ENCODE results near the gene C4orf46.
"Not testable (repeated sequence)": the region's sequence is repeated elsewhere in the genome, so short reads cannot be mapped to it uniquely, and the experiment has no call there.

C4orf46 gene

GRCh38 chr4:158667651-158668198 lies 4.0 kb downstream of the C4orf46 start:
- DNase-seq (no peak), ATAC-seq (replicated peaks) (no peak)
- Mint-ChIP-seq H3K4me3 (no peak overlapping the region), H3K27me3 (no peaks in the 10 kb centered on the region), H3K9me3 (no peaks in the 10 kb centered on the region), H3K36me3 (peaks cover 4 to 13% of the 10 kb centered on the region in 2 donors), H3K27ac (no peak overlapping the region), H3K4me1 (peaks cover 13 to 14% of the 10 kb centered on the region in 2 donors)

- no peak for ATAC-seq (replicated peaks)
- H3K4me3 Mint-ChIP-seq = no peak overlapping the region
- no peak for DNase-seq
- no peak overlapping the region for H3K27ac Mint-ChIP-seq
- H3K9me3 Mint-ChIP-seq = no peaks in the 10 kb centered on the region
- no peaks in the 10 kb centered on the region for H3K27me3 Mint-ChIP-seq
- H3K36me3 Mint-ChIP-seq = peaks cover 4 to 13% of the 10 kb centered on the region in 2 donors
- H3K4me1 Mint-ChIP-seq = peaks cover 13% of the 10 kb centered on the region in 2 donors
Measured at GRCh38 chr4:158666892-158667291, 4.8 kb downstream of the C4orf46 start.

GRCh38 chr4:158664806-158665205 lies 6.9 kb downstream of the C4orf46 start:
- Mint-ChIP-seq H3K27me3 (no peaks in the 10 kb centered on the region), H3K27ac (no peak overlapping the region), H3K4me1 (peaks cover 5 to 6% of the 10 kb centered on the region in 2 donors), H3K36me3 (peaks cover 2 to 13% of the 10 kb centered on the region in 2 donors), H3K4me3 (no peak overlapping the region), H3K9me3 (no peaks in the 10 kb centered on the region)
- no peak for ATAC-seq (replicated peaks)
- no peak for DNase-seq

- H3K27ac Mint-ChIP-seq; ATAC-seq (replicated peaks); H3K4me3 Mint-ChIP-seq; H3K9me3 Mint-ChIP-seq; DNase-seq; H3K27me3 Mint-ChIP-seq; H3K4me1 Mint-ChIP-seq: not testable (repeated sequence)
- H3K36me3 Mint-ChIP-seq = peaks cover 2 to 13% of the 10 kb centered on the region in 2 donors
Measured at GRCh38 chr4:158663707-158664625, 7.7 kb downstream of the C4orf46 start.

GRCh38 chr4:158663255-158663654 lies 8.4 kb downstream of the C4orf46 start:
- H3K27me3 Mint-ChIP-seq; DNase-seq; H3K4me1 Mint-ChIP-seq; ATAC-seq (replicated peaks); H3K9me3 Mint-ChIP-seq: not testable (repeated sequence)
- Mint-ChIP-seq H3K4me3 (peak overlapping the region in 1 of 2 donors; percentile 3), H3K36me3 (peaks cover under 1 to 11% of the 10 kb centered on the region in 2 donors), H3K27ac (peak overlapping the region; percentile 53)

GRCh38 chr4:158657291-158657690 lies 14.4 kb downstream of the C4orf46 start:
- no peak for ATAC-seq (replicated peaks)
- Mint-ChIP-seq H3K9me3 (no peaks in the 10 kb centered on the region), H3K27me3 (peaks cover 0 to 18% of the 10 kb centered on the region in 2 donors), H3K36me3 (no peaks in the 10 kb centered on the region), H3K4me1 (peaks cover 0 to 2% of the 10 kb centered on the region in 2 donors), H3K27ac (no peak overlapping the region), H3K4me3 (no peak overlapping the region)
- no peak for DNase-seq

- Mint-ChIP-seq H3K27me3 (peaks cover 0 to 18% of the 10 kb centered on the region in 2 donors), H3K4me1 (peaks cover 0 to 2% of the 10 kb centered on the region in 2 donors), H3K4me3 (no peak overlapping the region), H3K9me3 (no peaks in the 10 kb centered on the region), H3K36me3 (no peaks in the 10 kb centered on the region), H3K27ac (no peak overlapping the region)
- no peak for DNase-seq
- ATAC-seq (replicated peaks) = no peak
Measured at GRCh38 chr4:158656439-158656838, 15.2 kb downstream of the C4orf46 start.

GRCh38 chr4:158652920-158653319 lies 18.8 kb downstream of the C4orf46 start:
- Mint-ChIP-seq H3K27ac (no peak overlapping the region), H3K36me3 (no peaks in the 10 kb centered on the region), H3K27me3 (peaks cover 0 to 13% of the 10 kb centered on the region in 2 donors), H3K4me3 (no peak overlapping the region), H3K4me1 (peaks cover 0 to 2% of the 10 kb centered on the region in 2 donors), H3K9me3 (no peaks in the 10 kb centered on the region)
- DNase-seq (no peak), ATAC-seq (replicated peaks) (no peak)

- Mint-ChIP-seq H3K27ac (no peak overlapping the region), H3K4me1 (peaks cover 0 to 2% of the 10 kb centered on the region in 2 donors), H3K9me3 (no peaks in the 10 kb centered on the region), H3K27me3 (peaks cover 0 to 10% of the 10 kb centered on the region in 2 donors), H3K4me3 (no peak overlapping the region), H3K36me3 (no peaks in the 10 kb centered on the region)
- ATAC-seq (replicated peaks) (no peak), DNase-seq (no peak)
Measured at GRCh38 chr4:158649111-158649680, 22.5 kb downstream of the C4orf46 start.

GRCh38 chr4:158644760-158645159 lies 26.9 kb downstream of the C4orf46 start:
- Mint-ChIP-seq H3K4me1 (no peaks in the 10 kb centered on the region), H3K9me3 (peaks cover 1 to 8% of the 10 kb centered on the region in 2 donors), H3K27me3 (peaks cover 16 to 19% of the 10 kb centered on the region in 2 donors), H3K36me3 (no peaks in the 10 kb centered on the region), H3K4me3 (no peak overlapping the region), H3K27ac (no peak overlapping the region)
- ATAC-seq (replicated peaks) = no peak
- no peak for DNase-seq

- Mint-ChIP-seq H3K36me3 (no peaks in the 10 kb centered on the region), H3K27me3 (peaks cover 18 to 21% of the 10 kb centered on the region in 2 donors)
Measured at GRCh38 chr4:158644356-158644755, 27.3 kb downstream of the C4orf46 start.

GRCh38 chr4:158636619-158637018 lies 35.1 kb downstream of the C4orf46 start:
- Mint-ChIP-seq H3K27me3 (peaks cover 9 to 26% of the 10 kb centered on the region in 2 donors), H3K4me3 (no peak overlapping the region), H3K27ac (no peak overlapping the region), H3K36me3 (no peaks in the 10 kb centered on the region), H3K4me1 (no peaks in the 10 kb centered on the region), H3K9me3 (peaks cover 2 to 4% of the 10 kb centered on the region in 2 donors)
- DNase-seq = no peak
- ATAC-seq (replicated peaks) = no peak

More at GRCh38 chr4:158644356-158644755, 27.3 kb downstream of the C4orf46 start:
- H3K4me1 Mint-ChIP-seq = no peaks in the 10 kb centered on the region
- ATAC-seq (replicated peaks) (no peak), DNase-seq (no peak)
- peaks cover 1 to 8% of the 10 kb centered on the region in 2 donors for H3K9me3 Mint-ChIP-seq
- no peak overlapping the region for H3K27ac Mint-ChIP-seq
- no peak overlapping the region for H3K4me3 Mint-ChIP-seq

GRCh38 chr4:158630893-158631292 lies 40.8 kb downstream of the C4orf46 start:
- no peak for DNase-seq
- no peak overlapping the region for H3K4me3 Mint-ChIP-seq
- H3K36me3 Mint-ChIP-seq = no peaks in the 10 kb centered on the region
- no peak overlapping the region for H3K27ac Mint-ChIP-seq
- H3K27me3 Mint-ChIP-seq = peaks cover 4 to 5% of the 10 kb centered on the region in 2 donors
- no peaks in the 10 kb centered on the region for H3K4me1 Mint-ChIP-seq
- ATAC-seq (replicated peaks) = no peak
- H3K9me3 Mint-ChIP-seq = no peaks in the 10 kb centered on the region

- Mint-ChIP-seq H3K27me3 (peaks cover 0 to 8% of the 10 kb centered on the region in 2 donors), H3K36me3 (no peaks in the 10 kb centered on the region), H3K9me3 (no peaks in the 10 kb centered on the region), H3K4me1 (no peaks in the 10 kb centered on the region), H3K4me3 (no peak overlapping the region), H3K27ac (no peak overlapping the region)
- DNase-seq (no peak), ATAC-seq (replicated peaks) (no peak)
Measured at GRCh38 chr4:158625544-158625943, 46.1 kb downstream of the C4orf46 start.

Measured in stimulated activated naive B cell treated with anti-CD40 and anti-IgM and Interleukin-4, amounts not matched to agents 10 μg/mL and 1 μg/mL and 100 μg/mL, for 72 hours (primary cell).